GM18498 (cell line): Measurements from ENCODE around the gene IFT20.

Source experiments
- ATAC-seq: cut with Tn5 transposase; IDR thresholded peaks from one replicate; pipeline ENCODE4 v1.9.1; 2021; ENCODE audit warnings: mild to moderate bottlenecking, moderate library complexity; ENCODE audit not compliant: unreplicated experiment

Gene IFT20

GRCh38 chr17:28338056-28338768 lies 2.9 kb upstream of the IFT20 start:
- no peak for ATAC-seq

GRCh38 chr17:28335959-28336871 lies 943 bp upstream of the IFT20 start:
- ATAC-seq = no peak

DNA sequence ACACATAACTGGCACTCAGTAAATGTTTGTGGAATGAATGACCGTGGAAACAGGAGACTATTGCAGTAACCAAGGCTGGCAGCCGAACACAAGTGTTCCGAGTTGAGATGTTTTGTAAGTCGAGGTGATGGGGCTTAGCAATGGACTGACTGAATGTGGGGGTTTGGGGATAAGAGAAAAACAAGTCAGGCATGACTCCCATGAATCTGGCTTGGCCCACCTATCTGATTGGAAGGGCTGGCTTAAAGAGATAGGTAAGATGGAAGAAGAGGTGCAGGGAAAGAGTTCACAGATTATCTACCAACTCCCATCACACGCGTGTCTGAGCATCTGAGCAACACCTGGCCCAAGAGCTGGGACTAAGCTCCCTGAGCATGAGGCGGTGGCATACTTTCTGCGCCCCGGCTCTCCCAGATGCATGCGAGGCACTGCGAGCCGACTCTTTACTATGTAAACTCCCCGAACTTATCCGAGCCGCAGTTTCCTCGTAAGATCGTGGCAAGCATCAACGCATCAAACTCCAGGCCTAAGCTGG lies 539 bp downstream of the IFT20 start:
- ATAC-seq = no peak

GRCh38 chr17:28334171-28334570 lies 1.1 kb downstream of the IFT20 start:
- ATAC-seq = no peak

DNA sequence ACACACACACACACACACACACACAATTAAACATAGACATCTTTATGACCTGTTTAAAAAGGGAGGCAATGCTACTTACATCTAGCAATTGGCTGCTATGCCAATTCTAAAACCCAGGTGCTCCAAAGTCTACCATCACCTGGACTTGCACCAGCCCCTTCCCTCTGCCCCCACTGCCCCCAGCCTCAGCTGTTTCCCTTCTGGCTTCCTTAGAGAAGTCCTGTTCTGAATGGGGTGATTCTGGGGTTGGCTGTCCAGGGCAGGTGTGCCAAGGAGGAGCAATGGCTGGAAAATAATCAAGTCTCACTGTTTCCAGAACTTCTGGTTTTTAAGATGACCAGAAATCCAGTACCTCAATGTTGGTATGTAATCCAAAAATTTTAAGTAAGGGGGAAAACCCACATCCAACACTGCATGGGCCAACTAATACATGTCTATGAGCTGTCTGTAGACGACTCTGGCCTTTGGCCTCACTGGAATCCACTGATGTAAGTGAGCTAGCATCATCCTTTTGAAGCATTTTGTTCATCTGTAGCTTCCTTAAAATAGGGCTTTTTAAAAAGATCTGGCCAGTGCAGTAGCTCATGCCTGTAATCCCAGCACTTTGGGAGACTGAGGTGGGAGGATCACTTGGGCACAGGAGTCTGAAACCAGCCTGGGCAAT lies 2.1 kb downstream of the IFT20 start:
- no peak for ATAC-seq

GRCh38 chr17:28331891-28332420 lies 3.3 kb downstream of the IFT20 start:
- no peak for ATAC-seq

DNA sequence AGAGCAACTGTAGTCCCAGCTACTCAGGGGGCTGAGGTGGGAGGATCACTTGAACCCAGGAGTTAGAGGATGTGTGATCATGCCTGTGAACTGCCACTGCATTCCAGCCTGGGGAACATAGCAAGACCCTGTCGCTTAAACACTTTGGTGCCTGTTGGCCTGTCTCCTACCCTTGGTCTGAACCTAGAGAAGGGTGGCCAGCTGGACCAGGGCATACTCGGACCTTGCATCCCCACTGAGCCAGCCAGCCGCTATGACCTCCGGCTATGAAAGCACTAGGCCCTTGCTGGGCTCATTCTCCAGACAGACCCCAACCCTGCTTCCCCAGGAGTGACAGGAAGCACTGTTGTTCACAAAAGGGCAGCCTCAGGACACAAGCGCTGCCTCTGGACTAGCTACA lies 4.6 kb downstream of the IFT20 start:
- ATAC-seq = no peak

DNA sequence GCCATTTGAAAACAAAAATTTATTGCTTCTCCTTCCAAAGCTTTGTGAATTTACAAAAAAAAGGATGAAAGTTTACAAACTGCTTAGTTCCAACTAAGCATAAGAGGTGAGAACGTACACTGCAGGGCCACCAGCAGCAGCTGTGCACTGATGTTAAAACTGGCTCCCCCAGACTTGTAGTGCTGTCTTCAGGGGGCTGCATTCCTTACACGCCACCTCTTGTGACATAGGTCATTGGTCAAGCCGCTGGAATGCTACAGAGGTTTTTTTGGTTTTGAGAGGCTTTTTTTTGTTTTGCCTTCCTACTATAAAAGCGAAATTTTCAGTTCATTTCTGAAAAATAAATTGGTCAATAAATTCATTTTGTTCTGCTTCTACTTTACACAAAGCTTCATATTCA lies 6.9 kb downstream of the IFT20 start:
- ATAC-seq = no peak

GRCh38 chr17:28327709-28328108 lies 7.6 kb downstream of the IFT20 start:
- ATAC-seq = no peak

- ATAC-seq = peak; percentile 73
These were observed 8.2 kb downstream of the IFT20 start for GRCh38 chr17:28327031-28327607.

DNA sequence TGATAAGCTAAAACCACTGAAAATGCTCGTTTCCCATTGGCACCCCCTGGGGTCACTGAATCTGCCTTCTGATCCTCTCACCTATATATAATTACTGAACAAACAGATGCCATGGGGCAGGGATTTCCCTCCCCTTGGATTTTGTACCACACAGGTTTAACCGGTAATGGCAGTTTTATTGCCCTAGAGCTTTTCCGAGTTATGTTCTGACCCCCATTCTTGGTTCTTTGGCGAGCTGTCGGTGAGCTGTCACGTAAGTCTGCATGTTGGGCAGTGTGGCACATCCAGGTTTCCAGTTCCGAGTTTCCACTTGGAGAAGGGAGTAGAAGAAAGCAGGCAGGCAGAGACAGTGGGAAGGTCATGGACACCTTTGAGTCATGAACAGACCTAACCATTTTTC lies 9.2 kb downstream of the IFT20 start:
- no peak for ATAC-seq

- ATAC-seq = no peak
These were observed 10.1 kb downstream of the IFT20 start for GRCh38 chr17:28325211-28325610.

DNA sequence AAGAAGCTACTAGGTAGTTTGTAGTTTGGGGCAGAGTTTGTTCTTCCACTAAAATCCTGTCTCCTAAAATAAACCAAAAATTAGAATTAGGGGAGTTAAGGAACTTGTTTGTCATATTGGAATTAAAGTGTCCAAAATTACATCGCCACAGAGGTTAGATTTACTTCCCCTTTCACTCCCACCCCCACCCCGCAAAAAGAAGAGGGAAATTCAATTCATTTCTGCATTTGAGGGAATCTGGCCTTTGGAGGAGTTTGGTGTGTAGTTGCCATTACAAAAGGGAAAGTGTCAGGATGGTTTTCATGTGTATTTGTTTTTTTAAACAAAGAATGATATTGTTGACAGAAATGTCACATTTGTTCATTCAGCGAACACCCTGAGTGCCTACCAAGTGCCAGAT lies 10.5 kb downstream of the IFT20 start:
- no peak for ATAC-seq

DNA sequence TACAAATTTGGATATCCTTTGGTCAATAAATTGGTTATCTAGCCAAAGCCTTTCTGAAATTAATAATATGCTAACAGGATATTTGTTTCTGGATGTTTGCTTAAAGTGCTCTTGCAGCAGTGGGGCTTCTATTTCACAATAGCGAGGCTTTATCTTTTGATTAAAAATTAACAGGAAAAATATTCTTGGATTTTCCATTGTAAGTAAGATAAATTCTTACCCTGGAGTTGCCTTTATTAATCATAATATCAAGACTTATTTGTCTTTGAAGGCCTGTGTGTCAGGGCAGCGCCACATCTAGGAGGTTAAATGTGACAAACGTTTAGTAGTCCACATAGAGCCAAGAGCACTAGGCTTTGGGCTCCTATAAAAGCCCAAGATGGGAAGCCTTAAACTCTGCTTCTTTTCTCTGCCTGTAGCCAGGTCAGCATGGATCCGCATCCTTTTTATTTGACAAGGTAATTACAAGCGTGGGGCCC lies 11.0 kb downstream of the IFT20 start:
- no peak for ATAC-seq

DNA sequence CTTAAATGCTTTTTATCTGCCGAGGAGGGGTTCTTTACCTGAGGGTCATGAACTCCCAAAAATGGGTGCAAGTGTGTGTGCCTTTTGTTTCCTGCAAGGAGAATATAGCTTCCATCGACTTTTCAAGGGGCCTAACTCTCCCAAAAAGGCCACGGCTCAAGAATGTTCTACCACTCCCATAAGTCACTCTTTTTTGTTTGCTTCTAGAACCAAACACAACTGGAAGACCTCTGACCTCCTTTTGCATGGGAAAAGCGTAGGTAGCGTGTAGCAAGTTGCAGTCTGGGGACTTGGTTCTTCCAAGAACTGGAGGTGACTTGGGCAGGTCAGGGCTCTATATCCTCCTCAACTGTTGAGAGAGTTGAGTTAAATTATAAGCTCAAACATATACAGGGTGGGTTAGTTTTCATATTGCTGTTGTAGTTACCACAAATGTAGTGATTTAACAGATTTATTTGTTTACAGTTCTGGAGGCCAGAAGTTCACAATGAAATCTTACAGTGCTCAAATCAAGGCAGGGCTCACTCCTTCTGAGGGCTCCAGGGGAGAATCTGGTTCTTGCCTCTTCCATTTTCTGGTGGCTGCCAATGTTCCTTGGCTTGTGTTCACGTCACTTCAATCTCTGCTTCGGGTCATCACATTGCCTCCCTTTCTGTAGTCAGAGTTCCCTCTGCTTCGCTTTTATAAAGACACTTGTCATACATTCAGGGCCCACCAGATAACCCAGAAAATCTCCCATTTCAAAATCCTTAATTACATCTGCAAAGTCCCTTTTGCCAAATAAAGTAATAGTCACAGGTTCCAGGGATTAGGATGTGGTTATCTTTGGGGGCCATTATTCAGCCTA lies 14.8 kb downstream of the IFT20 start:
- no peak for ATAC-seq

DNA sequence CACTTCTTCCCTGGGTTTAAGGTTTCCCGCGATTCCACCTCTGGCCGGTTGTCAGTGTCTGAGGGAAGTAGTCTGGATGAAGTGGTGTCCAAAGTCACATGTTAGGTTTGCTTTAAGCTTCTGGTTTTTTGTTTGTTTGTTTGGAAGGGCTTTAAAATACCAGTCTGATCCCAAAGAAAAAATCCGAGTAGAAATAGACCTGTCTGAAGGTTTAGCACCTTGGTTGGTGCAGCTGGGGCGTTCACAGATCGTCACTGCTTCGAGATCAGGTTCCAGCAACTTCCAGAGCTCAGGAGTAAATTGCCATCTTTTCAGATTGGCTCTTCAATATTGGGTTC lies 15.7 kb downstream of the IFT20 start:
- ATAC-seq = no peak

- ATAC-seq = peak; percentile 96
These were observed 16.3 kb downstream of the IFT20 start, which contains the start of gene TMEM97 for GRCh38 chr17:28318759-28319597. Gene TMEM97 (plus strand): TSS chr17:28319200. CDS start chr17:28319240, 40 bp downstream.

DNA sequence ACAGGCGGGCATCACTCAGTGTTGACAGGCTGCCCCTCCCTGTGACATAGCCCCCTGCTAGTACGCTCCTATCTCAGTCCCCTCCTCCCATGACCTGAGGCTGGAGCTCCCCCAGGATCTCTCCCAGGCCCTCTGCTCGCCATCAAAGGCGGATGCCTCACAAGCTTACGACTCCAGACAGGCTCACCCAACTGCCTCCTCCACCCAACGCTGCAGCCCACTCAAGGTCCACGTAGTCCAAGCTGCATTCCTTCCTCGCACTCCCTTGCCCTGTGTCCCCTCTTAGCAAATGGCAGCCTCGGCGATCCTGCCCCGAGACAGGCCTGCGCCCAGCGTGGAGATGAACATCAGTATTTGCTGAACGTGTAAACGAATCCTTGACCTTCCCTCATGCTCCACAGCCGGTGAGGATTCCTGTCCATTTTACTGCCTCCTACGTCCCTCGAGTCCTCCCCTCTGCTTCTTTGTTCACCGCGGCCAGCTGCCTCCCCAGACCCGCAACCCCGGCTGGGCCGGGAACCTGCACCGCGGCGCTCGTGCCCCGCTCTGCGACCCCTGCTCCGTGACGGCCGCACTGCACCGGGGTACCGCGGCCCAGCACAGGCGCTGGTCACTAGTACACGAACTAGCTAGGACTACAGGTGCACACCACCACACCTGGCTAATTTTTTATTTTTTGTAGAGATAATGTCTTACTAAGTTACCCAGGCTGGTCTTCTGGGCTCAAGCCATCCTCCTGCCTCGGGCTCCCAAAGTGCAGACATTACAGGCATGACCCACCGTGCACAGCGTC lies 17.1 kb downstream of the IFT20 start:
- ATAC-seq = peak; percentile 7
